GM12865 (cell line): Measurements from ENCODE around the gene ZNF562.
A peak's percentile ranks its signal among the peaks of the same experiment; 100 is the strongest.

Experiments used
- DNase-seq: peaks from one replicate; pipeline ENCODE4 v3.0.0; 2010; ENCODE audit warnings: low read depth
- H3K4me3 ChIP-seq: 2 replicates; pipeline ENCODE4 v1.5.1; 2011; ENCODE audit warnings: mild to moderate bottlenecking, low read depth, low read length, control low read depth
- CTCF ChIP-seq: IDR thresholded peaks from 2 replicates; pipeline ENCODE4 v1.5.1; 2011; ENCODE audit warnings: low read length, control low read depth, low read depth, inconsistent platforms; ENCODE audit not compliant: insufficient read depth; ENCODE audit errors: missing control alignments

Gene ZNF562

GRCh38 chr19:9620842-9621155 is 54.1 kb downstream of the ZNF562 start:
- DNase-seq, result no peak
- no peak for TF ChIP-seq CTCF
- peak overlapping the region; percentile 97 for H3K4me3 ChIP-seq

GRCh38 chr19:9615844-9616243 is 59.1 kb downstream of the ZNF562 start:
- TF ChIP-seq CTCF, result no peak
- DNase-seq, result no peak
- no peak overlapping the region for H3K4me3 ChIP-seq

GRCh38 chr19:9610484-9611113 is 64.3 kb downstream of the ZNF562 start:
- TF ChIP-seq CTCF, result no peak
- DNase-seq, result no peak

GRCh38 chr19:9608912-9609311 is 66.0 kb downstream of the ZNF562 start:
- no peak for TF ChIP-seq CTCF
- DNase-seq, result no peak
- no peak overlapping the region for H3K4me3 ChIP-seq

More at GRCh38 chr19:9610484-9611113, 64.3 kb downstream of the ZNF562 start:
- H3K4me3 ChIP-seq, result no peak overlapping the region

GRCh38 chr19:9597027-9597426 is 77.9 kb downstream of the ZNF562 start:
- no peak for DNase-seq
- no peak overlapping the region for H3K4me3 ChIP-seq
- TF ChIP-seq CTCF, result no peak
